IMR-90 (cell line): ENCODE measurements around the gene CDK14. TPM values are rescaled to one million over a fixed set of nuclear protein-coding genes. Genes with fewer than 3 reads are reported as not detected.
A peak's percentile ranks its signal among the peaks of the same experiment; 100 is the strongest.

Experiments
- ATAC-seq: fragments of 200-7000 bp; cut with Tn5 transposase; 2 replicates; pipeline ENCODE4 v1.9.1; 2020; ENCODE audit warnings: low read depth, mild to moderate bottlenecking, moderate library complexity
- BruUV-seq: library from RNA; stranded (reverse); fragments of 400-500 nt; replicated peaks from 2 replicates; lab custom pipeline; 2021; lab: Mats Ljungman, UMichigan
- CTCF ChIA-PET: fragments of 300-600 bp; formaldehyde crosslinking; extraction: SDS; loops from one replicate; lab custom pipeline; 2021; ENCODE audit warnings: antibody characterized with exemption; lab: Yijun Ruan, JAX
- POLR2A ChIA-PET: fragments of 300-600 bp; sonication (Branson Sonifier 250); formaldehyde crosslinking; loops from one replicate; lab custom pipeline; 2022; ENCODE audit warnings: antibody characterized with exemption; ENCODE audit not compliant: unreplicated experiment; lab: Charles Lee
- DNase-seq: peaks from one replicate; pipeline ENCODE4 v3.0.0; 2013
- H2AFZ ChIP-seq: replicated peaks from 2 replicates; pipeline ENCODE3; 2013; ENCODE audit warnings: low read length, mild to moderate bottlenecking; ENCODE audit not compliant: poor library complexity
- H2AK5ac ChIP-seq: 2 replicates; pipeline ENCODE4 v1.6.1; 2013; ENCODE audit warnings: low read depth, low read length, inconsistent platforms
- H2AK9ac ChIP-seq: replicated peaks from 2 replicates; pipeline ENCODE3; 2013; ENCODE audit warnings: mild to moderate bottlenecking, low read depth, low read length, moderate library complexity; ENCODE audit not compliant: poor library complexity
- H2BK120ac ChIP-seq: 2 replicates; pipeline ENCODE4 v1.6.1; 2013; ENCODE audit warnings: low read depth, low read length, inconsistent platforms
- H2BK15ac ChIP-seq: 3 replicates; pipeline ENCODE4 v1.6.1; 2013; ENCODE audit warnings: low read depth, low read length, inconsistent platforms
- H2BK20ac ChIP-seq: 2 replicates; pipeline ENCODE4 v1.6.1; 2013; ENCODE audit warnings: low read depth, mild to moderate bottlenecking, inconsistent platforms, low read length, moderate library complexity
- H2BK5ac ChIP-seq: 2 replicates; pipeline ENCODE4 v1.6.1; 2013; ENCODE audit warnings: mild to moderate bottlenecking, low read depth, low read length, inconsistent platforms; ENCODE audit not compliant: poor library complexity, severe bottlenecking
- H3K14ac ChIP-seq: replicated peaks from 2 replicates; pipeline ENCODE4 v1.6.1; 2013; ENCODE audit warnings: low read depth, low read length, inconsistent platforms
- H3K18ac ChIP-seq: 2 replicates; pipeline ENCODE4 v1.6.1; 2013; ENCODE audit warnings: low read depth, low read length, control low read depth
- H3K23ac ChIP-seq: 2 replicates; pipeline ENCODE4 v1.6.1; 2013; ENCODE audit warnings: low read depth, low read length, inconsistent platforms
- H3K27ac ChIP-seq: 2 replicates; pipeline ENCODE4 v1.5.1; 2013; ENCODE audit warnings: mild to moderate bottlenecking, control low read depth, low read length; ENCODE audit not compliant: insufficient read depth
- H3K27me3 ChIP-seq: 2 replicates; pipeline ENCODE4 v1.6.1; 2013; ENCODE audit warnings: low read length; ENCODE audit not compliant: control insufficient read depth, insufficient read depth
- H3K36me3 ChIP-seq: 2 replicates; pipeline ENCODE4 v1.6.1; 2013; ENCODE audit warnings: low read length, mixed read lengths; ENCODE audit not compliant: control insufficient read depth, insufficient read depth
- H3K4ac ChIP-seq: 2 replicates; pipeline ENCODE4 v1.6.1; 2013; ENCODE audit warnings: low read depth, low read length, inconsistent platforms
- H3K4me1 ChIP-seq: 2 replicates; pipeline ENCODE4 v1.6.1; 2013; ENCODE audit warnings: low read length, mixed read lengths; ENCODE audit not compliant: control insufficient read depth, insufficient read depth
- H3K4me2 ChIP-seq: 2 replicates; pipeline ENCODE4 v1.6.1; 2013; ENCODE audit warnings: low read depth, mild to moderate bottlenecking, control low read depth, low read length, moderate library complexity
- H3K4me3 ChIP-seq: 2 replicates; pipeline ENCODE4 v1.5.1; 2013; ENCODE audit warnings: low read depth, mild to moderate bottlenecking, control low read depth, low read length, moderate library complexity; ENCODE audit not compliant: insufficient read depth
- H3K56ac ChIP-seq: 2 replicates; pipeline ENCODE4 v1.6.1; 2013; ENCODE audit warnings: low read length, inconsistent platforms; ENCODE audit not compliant: insufficient read depth; ENCODE audit errors: extremely low read depth
- H3K79me1 ChIP-seq, 2 experiments: 2 replicates each; pipeline ENCODE4 v1.6.1; 2013; ENCODE audit warnings: low read length in 2 of 2, inconsistent platforms in 1 of 2, low read depth in 1 of 2
- H3K9ac ChIP-seq: 2 replicates; pipeline ENCODE4 v1.6.1; 2013; ENCODE audit warnings: low read depth, low read length, control low read depth
- H3K9me1 ChIP-seq: 2 replicates; pipeline ENCODE4 v1.6.1; 2013; ENCODE audit warnings: low read length, inconsistent platforms; ENCODE audit not compliant: insufficient read depth
- H3K9me3 ChIP-seq: 2 replicates; pipeline ENCODE4 v1.6.1; 2013; ENCODE audit warnings: low read length; ENCODE audit not compliant: control insufficient read depth, insufficient read depth
- H4K20me1 ChIP-seq: 2 replicates; pipeline ENCODE4 v1.6.1; 2013; ENCODE audit warnings: low read length, inconsistent platforms; ENCODE audit not compliant: insufficient read depth
- H4K5ac ChIP-seq: 2 replicates; pipeline ENCODE4 v1.6.1; 2013; ENCODE audit warnings: mild to moderate bottlenecking, low read depth, low read length, control low read depth
- H4K8ac ChIP-seq, 2 experiments: 2 replicates each; pipeline ENCODE4 v1.6.1; 2013; ENCODE audit warnings: low read depth in 2 of 2, low read length in 2 of 2, control low read depth in 1 of 2, inconsistent platforms in 1 of 2
- H4K91ac ChIP-seq: 2 replicates; pipeline ENCODE4 v1.6.1; 2013; ENCODE audit warnings: low read depth, low read length, inconsistent platforms; ENCODE audit not compliant: insufficient read depth
- BHLHE40 ChIP-seq: fragments of 150-350 bp; IDR thresholded peaks from 2 replicates; pipeline ENCODE4 v1.6.1; 2016; ENCODE audit warnings: mild to moderate bottlenecking, low read depth, low read length
- CEBPB ChIP-seq: IDR thresholded peaks from 2 replicates; pipeline ENCODE4 v1.6.1; 2012; ENCODE audit warnings: low read depth, low read length, improper control_type of control experiment
- CHD1 ChIP-seq: IDR thresholded peaks from 2 replicates; pipeline ENCODE4 v1.6.1; 2012; ENCODE audit warnings: low read depth, low read length, improper control_type of control experiment
- CTCF ChIP-seq: conservative IDR thresholded peaks from 2 replicates; pipeline ENCODE4 v1.5.1; 2012; ENCODE audit warnings: mild to moderate bottlenecking, low read depth, low read length, improper control_type of control experiment
- POLR2A ChIP-seq: IDR thresholded peaks from 2 replicates; pipeline ENCODE4 v1.6.1; 2012; ENCODE audit warnings: mild to moderate bottlenecking, low read depth, low read length
- RAD21 ChIP-seq: IDR thresholded peaks from 2 replicates; pipeline ENCODE4 v1.6.1; 2012; ENCODE audit warnings: low read length, improper control_type of control experiment
- WGBS, 2 experiments: methylation state at CpG; one replicate each; pipeline versions ENCODE4 v1.1.5 to v1.1.7; 2013; ENCODE audit warnings: missing lambda C conversion rate in 2 of 2; ENCODE audit not compliant: insufficient read length in 1 of 2; ENCODE audit errors: extremely low coverage in 2 of 2; 5-methylcytosine and 5-hydroxymethylcytosine counted together
- dilution Hi-C: fragments of 300-500 bp; cut with HindIII; formaldehyde crosslinking; loops from one replicate; pipeline ENCODE4 v1.14.3; 2018; ENCODE audit warnings: low sequenced_read_pairs; ENCODE audit not compliant: unreplicated experiment
- in situ Hi-C: fragments of 300-500 bp; cut with MboI; formaldehyde crosslinking; loops from 3 replicates; pipeline ENCODE4 v1.14.3; 2019; ENCODE audit warnings: low sequenced_read_pairs, inconsistent platforms, mixed read lengths
- intact Hi-C: fragments of 100-400 bp; cut with micrococcal nuclease; formaldehyde crosslinking; loops from 2 replicates; pipeline ENCODE4 v1.10.0; 2022
- polyA plus RNA-seq, 3 experiments: library from polyadenylated mRNA; depleted of rRNA; stranded (reverse); fragments of >200 nt; gene quantifications; 2 replicates each; pipeline ENCODE4 v1.2.3, GENCODE V29; 2012; ENCODE audit warnings: low replicate concordance in 1 of 3
- total RNA-seq: library from RNA; depleted of rRNA; stranded (reverse); fragments of >200 nt; gene quantifications from 2 replicates; pipeline ENCODE4 v1.2.3, GENCODE V29; 2012

The CDK14 gene
- total and polyA plus RNA-seq, 2 of the 4 experiments (the other 2 are of a cell fraction) = 10.1 to 29.6 TPM

DNA sequence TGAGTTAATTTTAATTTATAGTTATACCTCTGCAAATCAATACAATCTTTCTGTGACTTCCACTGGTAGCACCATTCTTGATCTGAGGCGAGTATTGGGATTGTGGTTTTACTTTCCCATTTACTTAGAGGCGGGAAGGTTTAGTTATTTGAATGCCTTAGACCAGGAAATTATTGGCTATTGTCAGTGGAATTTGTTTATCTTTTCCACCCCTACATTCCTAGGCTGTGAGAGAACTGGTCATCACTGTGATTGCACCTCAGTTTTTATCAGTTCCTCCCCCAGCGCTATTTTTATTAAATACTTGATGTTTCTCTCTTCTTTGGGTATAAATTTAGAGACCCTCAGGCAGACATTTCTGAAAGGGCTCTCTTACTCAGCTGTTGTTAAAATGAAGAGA is 29.9 kb downstream of the CDK14 start:
- Histone ChIP-seq H4K20me1 (0 out of 2 replicates have a peak, but pooled peaks cover 3% of the 10 kb centered on the region), H2AK5ac (no peak overlapping the region), H3K36me3 (no peaks in the 10 kb centered on the region), H2BK120ac (no peak overlapping the region), H2BK20ac (no peak overlapping the region), H2BK15ac (no peak overlapping the region), H3K27ac (no peak overlapping the region), H4K91ac (no peak overlapping the region), H3K79me1 (peaks cover 22 to 41% of the 10 kb centered on the region in 2 experiments), H3K23ac (no peak overlapping the region), H3K4me2 (peak overlapping the region; percentile 85; the same call in 1 of the 2 replicates), H3K9ac (no peak overlapping the region), H3K4me3 (no peak overlapping the region), H3K9me1 (peaks cover 10% of the 10 kb centered on the region), H2BK5ac (peak overlapping the region; percentile 48), H3K14ac (no peak overlapping the region), H3K4ac (peak overlapping the region; percentile 61; the same call in 1 of the 2 replicates), H3K4me1 (peaks cover 15% of the 10 kb centered on the region), H3K56ac (no peak overlapping the region), H3K27me3 (no peaks in the 10 kb centered on the region), H4K8ac (no peak overlapping the region), H3K18ac (no peak overlapping the region), H2AFZ (no peak overlapping the region), H4K5ac (no peak overlapping the region), H2AK9ac (no peak overlapping the region), H3K9me3 (no peaks in the 10 kb centered on the region)
- BruUV-seq = no TSS peak
- intact Hi-C loops (no loop called here), dilution Hi-C loops (no loop called here), in situ Hi-C loops (no loop called here)
- DNase-seq (peak; percentile 82), ATAC-seq (peak; percentile 70)
- TF ChIP-seq CTCF (no peak), CHD1 (no peak), BHLHE40 (no peak), POLR2A (no peak), RAD21 (no peak), CEBPB (no peak)
- POLR2A ChIA-PET = no interaction called here
- CTCF ChIA-PET = interaction anchor here (0.7 to 2.1 kb wide), 2 partner anchors 75 to 409 kb away, joined by 4 to 13 read pairs; no protein-coding TSS in a partner anchor
- WGBS, 2 experiments = no CpG with 5 or more reads among the region's 3 CpGs
